Upper lobe of left lung (tissue), 6 donors: ENCODE measurements around the gene HPX. TPM values are rescaled to one million over a fixed set of nuclear protein-coding genes. Genes with fewer than 3 reads are reported as not detected.

Experiments
- ATAC-seq, 2 donors: fragments of 200-7000 bp; cut with Tn5 transposase; one replicate each; pipeline ENCODE4 v1.9.1; 2022; ENCODE audit warnings: mild to moderate bottlenecking in 2 of 2, moderate library complexity in 2 of 2; ENCODE audit not compliant: low FRiP score in 2 of 2
- DNase-seq, 2 donors: peaks; one replicate each; pipeline ENCODE4 v3.0.0-alpha.2; 2019 to 2020
- H3K27ac ChIP-seq, 4 donors: fragments of 200-600 bp; sonication (generic); one replicate each; pipeline ENCODE4 v1.5.1; 2016 to 2019
- H3K27me3 ChIP-seq, 4 donors: fragments of 200-600 bp; sonication (generic); one replicate each; pipeline ENCODE4 v1.5.1; 2017 to 2019
- H3K36me3 ChIP-seq, 4 donors: fragments of 200-600 bp; sonication (generic); one replicate each; pipeline ENCODE4 v1.5.1; 2016 to 2019
- H3K4me1 ChIP-seq, 4 donors: fragments of 200-600 bp; sonication (generic); one replicate each; pipeline ENCODE4 v1.5.1; 2018 to 2019
- H3K4me3 ChIP-seq, 4 donors: fragments of 200-600 bp; sonication (generic); one replicate each; pipeline ENCODE4 v1.5.1; 2017 to 2019; ENCODE audit warnings: mild to moderate bottlenecking in 2 of 4, moderate library complexity in 1 of 4
- H3K9me3 ChIP-seq, 4 donors: fragments of 200-600 bp; sonication (generic); one replicate each; pipeline ENCODE4 v1.5.1; 2018 to 2019
- CTCF ChIP-seq, 6 experiments: fragments of 450-650 bp in 4 of 6; fragments of 200-600 bp in 2 of 6; sonication (generic) in 2 of 6; IDR thresholded peaks; one replicate each; pipeline ENCODE4 v1.5.1; 2016 to 2019; ENCODE audit warnings: antibody characterized with exemption in 6 of 6
- EP300 ChIP-seq, 4 donors: sonication (generic); formaldehyde crosslinking; IDR thresholded peaks; one replicate each; pipeline ENCODE4 v1.5.1; 2017; ENCODE audit warnings: antibody characterized with exemption in 4 of 4, control low read depth in 2 of 4
- POLR2A ChIP-seq, 4 donors: fragments of 450-650 bp; IDR thresholded peaks; one replicate each; pipeline ENCODE4 v1.5.1; 2016 to 2017; ENCODE audit warnings: antibody characterized with exemption in 4 of 4, mild to moderate bottlenecking in 2 of 4
- POLR2AphosphoS5 ChIP-seq, 2 donors: sonication (generic); formaldehyde crosslinking; IDR thresholded peaks; one replicate each; pipeline ENCODE4 v1.5.1; 2017; ENCODE audit warnings: antibody characterized with exemption in 2 of 2
- WGBS, 2 donors: methylation state at CpG; one replicate each; pipeline ENCODE4 v1.1.5; 2017 to 2018; 5-methylcytosine and 5-hydroxymethylcytosine counted together
- total RNA-seq, 6 donors: library from RNA; depleted of rRNA in 4 of 6; stranded (reverse); fragments of >200 nt in 4 of 6; gene quantifications; one replicate each; pipeline versions ENCODE4 v1.1.0 to v1.2.1, GENCODE V29; 2016 to 2021
- donor health status: DM: no; HTN: no; CAD: no; lungs with moderate emphysema.
- donor health status: DM: no; HTN: yes; CAD: no; lungs with severe emphysema.

Gene HPX
- total RNA-seq, 6 donors from 2014 or later: 0.67 to 3.6 (median 2.6) TPM

- Histone ChIP-seq H3K4me3 (peak within 1 kb of the TSS; percentile 70 to 82 (median 76)), H3K36me3 (peaks cover 5 to 72% (median 34%) of the 10 kb centered on the region in 4 donors), H3K27ac (peak within 1 kb of the TSS; percentile 89 to 95 (median 94)), H3K9me3 (no peaks in the 10 kb centered on the region), H3K27me3 (no peaks in the 10 kb centered on the region), H3K4me1 (peaks cover 24 to 41% (median 27%) of the 10 kb centered on the region in 4 donors)
- peak; percentile 97 to 99 for ATAC-seq
- WGBS, 2 donors: 0% methylated on average over 34 to 64 of the region's 66 CpGs
- peak; percentile 95 to 99 for DNase-seq
- TF ChIP-seq EP300 (IDR thresholded peaks at IDR 0.05) (peak in 2 of 4 donors; percentile 31 to 83), POLR2A (IDR thresholded peaks at IDR 0.05) (peak; percentile 8 to 95 (median 84)), CTCF (IDR thresholded peaks at IDR 0.05) (peak in 1 of 6 experiments; percentile 8), POLR2AphosphoS5 (IDR thresholded peaks at IDR 0.05) (peak; percentile 98 to 99)
Observed at GRCh38 chr11:6481012-6481923, 40.5 kb upstream of the HPX start, which contains the start of the genes ARFIP2 and TIMM10B. Gene ARFIP2, minus strand, starts transcription at chr11:6481331. Its CDS starts 910 bp downstream, at chr11:6480421. Gene TIMM10B, plus strand, starts transcription at chr11:6481501. Its CDS starts 16 bp downstream, at chr11:6481517.

GRCh38 chr11:6480299-6480914, 39.6 kb upstream of the HPX start:
- Histone ChIP-seq H3K36me3 (peaks cover 5 to 63% (median 31%) of the 10 kb centered on the region in 4 donors), H3K9me3 (no peaks in the 10 kb centered on the region), H3K27me3 (no peaks in the 10 kb centered on the region), H3K4me3 (peak overlapping the region; percentile 70 to 82 (median 76)), H3K27ac (peak overlapping the region; percentile 89 to 95 (median 94)), H3K4me1 (peaks cover 24 to 42% (median 27%) of the 10 kb centered on the region in 4 donors)
- TF ChIP-seq POLR2A (IDR thresholded peaks at IDR 0.05) (no peak), EP300 (IDR thresholded peaks at IDR 0.05) (no peak), CTCF (IDR thresholded peaks at IDR 0.05) (no peak), POLR2AphosphoS5 (IDR thresholded peaks at IDR 0.05) (no peak)
- DNase-seq: no peak
- no peak for ATAC-seq
- WGBS, 2 donors: 63 to 65% methylated on average over 9 of the region's 9 CpGs

- Histone ChIP-seq H3K27ac (no peak overlapping the region), H3K36me3 (peaks cover 0 to 33% (median 25%) of the 10 kb centered on the region in 4 donors), H3K4me1 (peaks cover 25 to 46% (median 30%) of the 10 kb centered on the region in 4 donors), H3K4me3 (no peak overlapping the region), H3K9me3 (no peaks in the 10 kb centered on the region), H3K27me3 (no peaks in the 10 kb centered on the region)
- TF ChIP-seq POLR2AphosphoS5 (IDR thresholded peaks at IDR 0.05): no peak
- ATAC-seq (no peak), DNase-seq (no peak)
- WGBS, 2 donors: 95 to 97% methylated on average over 4 of the region's 4 CpGs
Observed at GRCh38 chr11:6476571-6476970, 35.8 kb upstream of the HPX start.

GRCh38 chr11:6475936-6476335, 35.1 kb upstream of the HPX start:
- WGBS, 2 donors: 72 to 76% methylated on average over 5 of the region's 5 CpGs
- Histone ChIP-seq H3K36me3 (peaks cover 0 to 33% (median 25%) of the 10 kb centered on the region in 4 donors), H3K9me3 (no peaks in the 10 kb centered on the region), H3K27me3 (no peaks in the 10 kb centered on the region), H3K4me3 (no peak overlapping the region), H3K27ac (peak overlapping the region in 1 of 4 donors; percentile 98), H3K4me1 (peaks cover 25 to 46% (median 30%) of the 10 kb centered on the region in 4 donors)
- DNase-seq: no peak
- no peak for ATAC-seq
- TF ChIP-seq POLR2A (IDR thresholded peaks at IDR 0.05) (no peak), POLR2AphosphoS5 (IDR thresholded peaks at IDR 0.05) (no peak), CTCF (IDR thresholded peaks at IDR 0.05) (no peak)
